IMR-90 (cell line): ENCODE data around the gene CCDC63. TPM values are rescaled to one million over a fixed set of nuclear protein-coding genes. Genes with fewer than 3 reads are reported as not detected.

Source experiments
- ATAC-seq: fragments of 200-7000 bp; cut with Tn5 transposase; 2 replicates; pipeline ENCODE4 v1.9.1; 2020; ENCODE audit warnings: low read depth, mild to moderate bottlenecking, moderate library complexity
- BruUV-seq: library from RNA; stranded (reverse); fragments of 400-500 nt; replicated peaks from 2 replicates; lab custom pipeline; 2021; lab: Mats Ljungman, UMichigan
- CTCF ChIA-PET: fragments of 300-600 bp; formaldehyde crosslinking; extraction: SDS; loops from one replicate; lab custom pipeline; 2021; ENCODE audit warnings: antibody characterized with exemption; lab: Yijun Ruan, JAX
- POLR2A ChIA-PET: fragments of 300-600 bp; sonication (Branson Sonifier 250); formaldehyde crosslinking; loops from one replicate; lab custom pipeline; 2022; ENCODE audit warnings: antibody characterized with exemption; ENCODE audit not compliant: unreplicated experiment; lab: Charles Lee
- DNase-seq: peaks from one replicate; pipeline ENCODE4 v3.0.0; 2013
- H2AFZ ChIP-seq: replicated peaks from 2 replicates; pipeline ENCODE3; 2013; ENCODE audit warnings: low read length, mild to moderate bottlenecking; ENCODE audit not compliant: poor library complexity
- H2AK5ac ChIP-seq: 2 replicates; pipeline ENCODE4 v1.6.1; 2013; ENCODE audit warnings: low read depth, low read length, inconsistent platforms
- H2AK9ac ChIP-seq: replicated peaks from 2 replicates; pipeline ENCODE3; 2013; ENCODE audit warnings: mild to moderate bottlenecking, low read depth, low read length, moderate library complexity; ENCODE audit not compliant: poor library complexity
- H2BK120ac ChIP-seq: 2 replicates; pipeline ENCODE4 v1.6.1; 2013; ENCODE audit warnings: low read depth, low read length, inconsistent platforms
- H2BK15ac ChIP-seq: 3 replicates; pipeline ENCODE4 v1.6.1; 2013; ENCODE audit warnings: low read depth, low read length, inconsistent platforms
- H2BK20ac ChIP-seq: 2 replicates; pipeline ENCODE4 v1.6.1; 2013; ENCODE audit warnings: low read depth, mild to moderate bottlenecking, inconsistent platforms, low read length, moderate library complexity
- H2BK5ac ChIP-seq: 2 replicates; pipeline ENCODE4 v1.6.1; 2013; ENCODE audit warnings: mild to moderate bottlenecking, low read depth, low read length, inconsistent platforms; ENCODE audit not compliant: poor library complexity, severe bottlenecking
- H3K14ac ChIP-seq: replicated peaks from 2 replicates; pipeline ENCODE4 v1.6.1; 2013; ENCODE audit warnings: low read depth, low read length, inconsistent platforms
- H3K18ac ChIP-seq: 2 replicates; pipeline ENCODE4 v1.6.1; 2013; ENCODE audit warnings: low read depth, low read length, control low read depth
- H3K23ac ChIP-seq: 2 replicates; pipeline ENCODE4 v1.6.1; 2013; ENCODE audit warnings: low read depth, low read length, inconsistent platforms
- H3K27ac ChIP-seq: 2 replicates; pipeline ENCODE4 v1.5.1; 2013; ENCODE audit warnings: mild to moderate bottlenecking, control low read depth, low read length; ENCODE audit not compliant: insufficient read depth
- H3K27me3 ChIP-seq: 2 replicates; pipeline ENCODE4 v1.6.1; 2013; ENCODE audit warnings: low read length; ENCODE audit not compliant: control insufficient read depth, insufficient read depth
- H3K36me3 ChIP-seq: 2 replicates; pipeline ENCODE4 v1.6.1; 2013; ENCODE audit warnings: low read length, mixed read lengths; ENCODE audit not compliant: control insufficient read depth, insufficient read depth
- H3K4ac ChIP-seq: 2 replicates; pipeline ENCODE4 v1.6.1; 2013; ENCODE audit warnings: low read depth, low read length, inconsistent platforms
- H3K4me1 ChIP-seq: 2 replicates; pipeline ENCODE4 v1.6.1; 2013; ENCODE audit warnings: low read length, mixed read lengths; ENCODE audit not compliant: control insufficient read depth, insufficient read depth
- H3K4me2 ChIP-seq: 2 replicates; pipeline ENCODE4 v1.6.1; 2013; ENCODE audit warnings: low read depth, mild to moderate bottlenecking, control low read depth, low read length, moderate library complexity
- H3K4me3 ChIP-seq: 2 replicates; pipeline ENCODE4 v1.5.1; 2013; ENCODE audit warnings: low read depth, mild to moderate bottlenecking, control low read depth, low read length, moderate library complexity; ENCODE audit not compliant: insufficient read depth
- H3K56ac ChIP-seq: 2 replicates; pipeline ENCODE4 v1.6.1; 2013; ENCODE audit warnings: low read length, inconsistent platforms; ENCODE audit not compliant: insufficient read depth; ENCODE audit errors: extremely low read depth
- H3K79me1 ChIP-seq, 2 experiments: 2 replicates each; pipeline ENCODE4 v1.6.1; 2013; ENCODE audit warnings: low read length in 2 of 2, inconsistent platforms in 1 of 2, low read depth in 1 of 2
- H3K9ac ChIP-seq: 2 replicates; pipeline ENCODE4 v1.6.1; 2013; ENCODE audit warnings: low read depth, low read length, control low read depth
- H3K9me1 ChIP-seq: 2 replicates; pipeline ENCODE4 v1.6.1; 2013; ENCODE audit warnings: low read length, inconsistent platforms; ENCODE audit not compliant: insufficient read depth
- H3K9me3 ChIP-seq: 2 replicates; pipeline ENCODE4 v1.6.1; 2013; ENCODE audit warnings: low read length; ENCODE audit not compliant: control insufficient read depth, insufficient read depth
- H4K20me1 ChIP-seq: 2 replicates; pipeline ENCODE4 v1.6.1; 2013; ENCODE audit warnings: low read length, inconsistent platforms; ENCODE audit not compliant: insufficient read depth
- H4K5ac ChIP-seq: 2 replicates; pipeline ENCODE4 v1.6.1; 2013; ENCODE audit warnings: mild to moderate bottlenecking, low read depth, low read length, control low read depth
- H4K8ac ChIP-seq, 2 experiments: 2 replicates each; pipeline ENCODE4 v1.6.1; 2013; ENCODE audit warnings: low read depth in 2 of 2, low read length in 2 of 2, control low read depth in 1 of 2, inconsistent platforms in 1 of 2
- H4K91ac ChIP-seq: 2 replicates; pipeline ENCODE4 v1.6.1; 2013; ENCODE audit warnings: low read depth, low read length, inconsistent platforms; ENCODE audit not compliant: insufficient read depth
- FOS ChIP-seq: fragments of 150-350 bp; IDR thresholded peaks from 2 replicates; pipeline ENCODE4 v1.6.1; 2016; ENCODE audit warnings: low read depth, low read length
- MAZ ChIP-seq: IDR thresholded peaks from 2 replicates; pipeline ENCODE4 v1.6.1; 2012; ENCODE audit warnings: low read depth, mild to moderate bottlenecking, low read length, improper control_type of control experiment, moderate library complexity, borderline replicate concordance
- MXI1 ChIP-seq: IDR thresholded peaks from 2 replicates; pipeline ENCODE4 v1.6.1; 2012; ENCODE audit warnings: low read depth, mild to moderate bottlenecking, low read length, moderate library complexity, borderline replicate concordance
- RAD21 ChIP-seq: IDR thresholded peaks from 2 replicates; pipeline ENCODE4 v1.6.1; 2012; ENCODE audit warnings: low read length, improper control_type of control experiment
- RCOR1 ChIP-seq: IDR thresholded peaks from 2 replicates; pipeline ENCODE4 v1.6.1; 2012; ENCODE audit warnings: mild to moderate bottlenecking, low read length, improper control_type of control experiment; ENCODE audit not compliant: insufficient replicate concordance
- SMC3 ChIP-seq: fragments of 150-350 bp; IDR thresholded peaks from 2 replicates; pipeline ENCODE4 v1.6.1; 2016; ENCODE audit warnings: low read depth, mild to moderate bottlenecking, antibody characterized with exemption, low read length, moderate library complexity
- WGBS, 2 experiments: methylation state at CpG; one replicate each; pipeline versions ENCODE4 v1.1.5 to v1.1.7; 2013; ENCODE audit warnings: missing lambda C conversion rate in 2 of 2; ENCODE audit not compliant: insufficient read length in 1 of 2; ENCODE audit errors: extremely low coverage in 2 of 2; 5-methylcytosine and 5-hydroxymethylcytosine counted together
- dilution Hi-C: fragments of 300-500 bp; cut with HindIII; formaldehyde crosslinking; loops from one replicate; pipeline ENCODE4 v1.14.3; 2018; ENCODE audit warnings: low sequenced_read_pairs; ENCODE audit not compliant: unreplicated experiment
- in situ Hi-C: fragments of 300-500 bp; cut with MboI; formaldehyde crosslinking; loops from 3 replicates; pipeline ENCODE4 v1.14.3; 2019; ENCODE audit warnings: low sequenced_read_pairs, inconsistent platforms, mixed read lengths
- intact Hi-C: fragments of 100-400 bp; cut with micrococcal nuclease; formaldehyde crosslinking; loops from 2 replicates; pipeline ENCODE4 v1.10.0; 2022
- polyA plus RNA-seq, 3 experiments: library from polyadenylated mRNA; depleted of rRNA; stranded (reverse); fragments of >200 nt; gene quantifications; 2 replicates each; pipeline ENCODE4 v1.2.3, GENCODE V29; 2012; ENCODE audit warnings: low replicate concordance in 1 of 3
- total RNA-seq: library from RNA; depleted of rRNA; stranded (reverse); fragments of >200 nt; gene quantifications from 2 replicates; pipeline ENCODE4 v1.2.3, GENCODE V29; 2012
- TF ChIP-seq, protein P1 (sequence below): conservative IDR thresholded peaks from 2 replicates; pipeline ENCODE4 v1.5.1; 2012; ENCODE audit warnings: mild to moderate bottlenecking, low read depth, low read length, improper control_type of control experiment

The CCDC63 gene
- total and polyA plus RNA-seq, 2 of the 4 experiments (the other 2 are of a cell fraction): not detected

DNA sequence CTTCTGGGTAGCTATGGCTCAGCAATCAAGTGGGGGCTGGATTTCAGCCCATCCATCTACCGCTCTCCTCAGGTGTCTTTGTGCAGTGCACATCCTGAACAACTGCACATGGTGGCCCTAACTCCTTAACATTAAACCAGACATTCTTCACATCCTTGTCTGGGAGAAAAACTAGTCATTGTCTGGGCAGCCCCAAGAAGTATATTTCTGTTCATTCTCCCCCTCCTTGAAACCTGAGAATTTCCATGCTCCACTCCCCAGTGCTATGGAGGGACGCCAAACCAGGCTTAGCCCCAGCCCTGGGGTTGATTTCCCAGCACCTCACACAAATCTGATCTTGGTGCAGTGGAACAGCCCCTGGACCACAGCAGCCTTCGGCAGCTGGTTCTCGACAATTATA, 60.2 kb downstream of the CCDC63 start:
- Histone ChIP-seq H2BK120ac (no peak overlapping the region), H4K20me1 (no peaks in the 10 kb centered on the region), H3K27ac (no peak overlapping the region), H3K18ac (no peak overlapping the region), H2AK5ac (no peak overlapping the region), H2BK15ac (no peak overlapping the region), H3K79me1 (no peaks in the 10 kb centered on the region), H2AFZ (no peak overlapping the region), H2AK9ac (no peak overlapping the region), H3K36me3 (no peaks in the 10 kb centered on the region), H3K9ac (no peak overlapping the region), H2BK5ac (no peak overlapping the region), H3K4me3 (no peak overlapping the region), H3K4me2 (no peak overlapping the region), H4K8ac (no peak overlapping the region), H3K9me3 (no peaks in the 10 kb centered on the region), H3K9me1 (no peaks in the 10 kb centered on the region), H4K91ac (no peak overlapping the region), H2BK20ac (no peak overlapping the region), H3K14ac (no peak overlapping the region), H3K4me1 (no peaks in the 10 kb centered on the region), H3K4ac (no peak overlapping the region), H3K27me3 (peaks cover 4% of the 10 kb centered on the region), H3K56ac (no peak overlapping the region), H3K23ac (no peak overlapping the region), H4K5ac (no peak overlapping the region)
- ATAC-seq: no peak
- TF ChIP-seq MXI1: no peak
- TF ChIP-seq RAD21: no peak
- TF ChIP-seq SMC3: no peak
- no peak for TF ChIP-seq RCOR1
- TF ChIP-seq, protein P1, sequence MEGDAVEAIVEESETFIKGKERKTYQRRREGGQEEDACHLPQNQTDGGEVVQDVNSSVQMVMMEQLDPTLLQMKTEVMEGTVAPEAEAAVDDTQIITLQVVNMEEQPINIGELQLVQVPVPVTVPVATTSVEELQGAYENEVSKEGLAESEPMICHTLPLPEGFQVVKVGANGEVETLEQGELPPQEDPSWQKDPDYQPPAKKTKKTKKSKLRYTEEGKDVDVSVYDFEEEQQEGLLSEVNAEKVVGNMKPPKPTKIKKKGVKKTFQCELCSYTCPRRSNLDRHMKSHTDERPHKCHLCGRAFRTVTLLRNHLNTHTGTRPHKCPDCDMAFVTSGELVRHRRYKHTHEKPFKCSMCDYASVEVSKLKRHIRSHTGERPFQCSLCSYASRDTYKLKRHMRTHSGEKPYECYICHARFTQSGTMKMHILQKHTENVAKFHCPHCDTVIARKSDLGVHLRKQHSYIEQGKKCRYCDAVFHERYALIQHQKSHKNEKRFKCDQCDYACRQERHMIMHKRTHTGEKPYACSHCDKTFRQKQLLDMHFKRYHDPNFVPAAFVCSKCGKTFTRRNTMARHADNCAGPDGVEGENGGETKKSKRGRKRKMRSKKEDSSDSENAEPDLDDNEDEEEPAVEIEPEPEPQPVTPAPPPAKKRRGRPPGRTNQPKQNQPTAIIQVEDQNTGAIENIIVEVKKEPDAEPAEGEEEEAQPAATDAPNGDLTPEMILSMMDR: no peak
- no peak for TF ChIP-seq FOS
- TF ChIP-seq MAZ: no peak
- intact Hi-C loops (no loop called here), dilution Hi-C loops (no loop called here), in situ Hi-C loops (no loop called here)
- no peak for DNase-seq
- BruUV-seq: no TSS peak
- ChIA-PET CTCF (interaction anchor here (0.8 kb wide), 1 partner anchor 18 kb away, joined by 4 read pairs; no protein-coding TSS in a partner anchor), POLR2A (no interaction called here)
- no CpG with 5 or more reads among the region's 4 CpGs for WGBS, 2 experiments
